ENCODE results near the gene TAPT1. TPM values are rescaled to one million over a fixed set of nuclear protein-coding genes. Genes with fewer than 3 reads are reported as not detected.

Gene TAPT1
- total and polyA plus RNA-seq, 2 donors (not counting 1 experiment from before 2014, with no cell fraction given), result 58.4 to 76.0 TPM

- Histone ChIP-seq H3K27me3 (replicated peaks in 1 of 4; ENCODE audit: control extremely low read depth in 1 of 4, control insufficient read depth in 3 of 4, insufficient read depth in 4 of 4, low read length in 3 of 4) (no peaks in the 10 kb centered on the region), H4K20me1 (ENCODE audit: control insufficient read depth, insufficient read depth, low read length, poor library complexity, severe bottlenecking) (peaks cover 39% of the 10 kb centered on the region), H3K9me3 (ENCODE audit: control extremely low read depth in 1 of 3, control insufficient read depth in 2 of 3, insufficient read depth in 1 of 3, low read length in 2 of 3) (no peaks in the 10 kb centered on the region), H2AFZ (ENCODE audit: insufficient read depth, low read depth, low read length, poor library complexity, severe bottlenecking) (no peak overlapping the region), H3K27ac (ENCODE audit: low read length in 2 of 2) (no peak overlapping the region), H3K36me3 (replicated peaks in 1 of 2; ENCODE audit: control extremely low read depth in 1 of 2, control insufficient read depth in 1 of 2, extremely low read depth in 1 of 2, insufficient read depth in 2 of 2, low read length in 1 of 2) (peaks cover 16 to 36% of the 10 kb centered on the region in 2 experiments), H3K79me2 (ENCODE audit: control insufficient read depth, insufficient read depth, low read length) (peaks cover 55% of the 10 kb centered on the region), H3K4me3 (ENCODE audit: control extremely low read depth in 1 of 5, extremely low read depth in 1 of 5, insufficient read depth in 1 of 5, low read depth in 2 of 5, low read length in 4 of 5) (no peak overlapping the region), H3K4me2 (replicated peaks; ENCODE audit: low read depth, low read length, poor library complexity, severe bottlenecking) (no peak overlapping the region), H3K4me1 (ENCODE audit: control insufficient read depth in 2 of 2, insufficient read depth in 2 of 2, low read length in 2 of 2) (peaks cover 19 to 28% of the 10 kb centered on the region in 2 donors), H3K9ac (ENCODE audit: low read length) (no peak overlapping the region)
- no peak overlapping the region for H3K4me3 Mint-ChIP-seq
- ATAC-seq (ENCODE audit: low read depth) (no peak), DNase-seq (no peak)
- H3K9me3 Mint-ChIP-seq (ENCODE audit: insufficient read depth), result no peaks in the 10 kb centered on the region
- ChIA-PET CTCF (interaction anchor here (1.2 kb wide), 1 partner anchor 16 kb away, joined by 3 read pairs; no protein-coding TSS in a partner anchor), POLR2A (no interaction called here)
- no CpG with 5 or more reads among the region's 2 CpGs for WGBS (ENCODE audit: insufficient coverage)
- H3K4me1 Mint-ChIP-seq, result peaks cover 47% of the 10 kb centered on the region
- H3K27me3 Mint-ChIP-seq, result no peaks in the 10 kb centered on the region
- intact Hi-C loops (cut with micrococcal nuclease), result no loop called here
- no peak overlapping the region for H3K27ac Mint-ChIP-seq
- no peak for TF ChIP-seq EZH2 (IDR thresholded peaks at IDR 0.05; ENCODE audit: borderline replicate concordance, insufficient read depth, low read depth, low read length, poor library complexity, severe bottlenecking)
- TF ChIP-seq, protein P1, sequence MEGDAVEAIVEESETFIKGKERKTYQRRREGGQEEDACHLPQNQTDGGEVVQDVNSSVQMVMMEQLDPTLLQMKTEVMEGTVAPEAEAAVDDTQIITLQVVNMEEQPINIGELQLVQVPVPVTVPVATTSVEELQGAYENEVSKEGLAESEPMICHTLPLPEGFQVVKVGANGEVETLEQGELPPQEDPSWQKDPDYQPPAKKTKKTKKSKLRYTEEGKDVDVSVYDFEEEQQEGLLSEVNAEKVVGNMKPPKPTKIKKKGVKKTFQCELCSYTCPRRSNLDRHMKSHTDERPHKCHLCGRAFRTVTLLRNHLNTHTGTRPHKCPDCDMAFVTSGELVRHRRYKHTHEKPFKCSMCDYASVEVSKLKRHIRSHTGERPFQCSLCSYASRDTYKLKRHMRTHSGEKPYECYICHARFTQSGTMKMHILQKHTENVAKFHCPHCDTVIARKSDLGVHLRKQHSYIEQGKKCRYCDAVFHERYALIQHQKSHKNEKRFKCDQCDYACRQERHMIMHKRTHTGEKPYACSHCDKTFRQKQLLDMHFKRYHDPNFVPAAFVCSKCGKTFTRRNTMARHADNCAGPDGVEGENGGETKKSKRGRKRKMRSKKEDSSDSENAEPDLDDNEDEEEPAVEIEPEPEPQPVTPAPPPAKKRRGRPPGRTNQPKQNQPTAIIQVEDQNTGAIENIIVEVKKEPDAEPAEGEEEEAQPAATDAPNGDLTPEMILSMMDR (IDR thresholded peaks at IDR 0.05), result no peak
These were observed 23.2 kb downstream of the TAPT1 start for GRCh38 chr4:16203083-16203482.

GRCh38 chr4:16202598-16202997, 23.7 kb downstream of the TAPT1 start:
- CTCF ChIA-PET, result interaction anchor here (1.2 to 4.9 kb wide), 2 partner anchors 17 to 62 kb away, joined by 3 to 44 read pairs; no protein-coding TSS in a partner anchor
- peaks cover 51% of the 10 kb centered on the region for H3K4me1 Mint-ChIP-seq

More at GRCh38 chr4:16202598-16202997, 23.7 kb downstream of the TAPT1 start:
- TF ChIP-seq, protein P1 (IDR thresholded peaks at IDR 0.05), result no peak
- H3K27ac Mint-ChIP-seq, result no peak overlapping the region
- H3K27me3 Mint-ChIP-seq, result no peaks in the 10 kb centered on the region
- Histone ChIP-seq H3K36me3 (replicated peaks in 1 of 2; ENCODE audit: control extremely low read depth in 1 of 2, control insufficient read depth in 1 of 2, extremely low read depth in 1 of 2, insufficient read depth in 2 of 2, low read length in 1 of 2) (peaks cover 16 to 36% of the 10 kb centered on the region in 2 experiments), H3K79me2 (ENCODE audit: control insufficient read depth, insufficient read depth, low read length) (peaks cover 56% of the 10 kb centered on the region), H3K4me1 (ENCODE audit: control insufficient read depth in 2 of 2, insufficient read depth in 2 of 2, low read length in 2 of 2) (peaks cover 19 to 31% of the 10 kb centered on the region in 2 donors), H4K20me1 (ENCODE audit: control insufficient read depth, insufficient read depth, low read length, poor library complexity, severe bottlenecking) (peaks cover 39% of the 10 kb centered on the region), H3K4me3 (ENCODE audit: control extremely low read depth in 1 of 5, extremely low read depth in 1 of 5, insufficient read depth in 1 of 5, low read depth in 2 of 5, low read length in 4 of 5) (no peak overlapping the region), H3K27ac (ENCODE audit: low read length in 2 of 2) (no peak overlapping the region), H3K4me2 (replicated peaks; ENCODE audit: low read depth, low read length, poor library complexity, severe bottlenecking) (no peak overlapping the region), H3K9me3 (ENCODE audit: control extremely low read depth in 1 of 3, control insufficient read depth in 2 of 3, insufficient read depth in 1 of 3, low read length in 2 of 3) (no peaks in the 10 kb centered on the region), H3K9ac (ENCODE audit: low read length) (no peak overlapping the region), H2AFZ (ENCODE audit: insufficient read depth, low read depth, low read length, poor library complexity, severe bottlenecking) (no peak overlapping the region), H3K27me3 (replicated peaks in 1 of 4; ENCODE audit: control extremely low read depth in 1 of 4, control insufficient read depth in 3 of 4, insufficient read depth in 4 of 4, low read length in 3 of 4) (no peaks in the 10 kb centered on the region)
- no peak for ATAC-seq (ENCODE audit: low read depth)
- no peak overlapping the region for H3K4me3 Mint-ChIP-seq
- POLR2A ChIA-PET, result interaction anchor here (1.2 kb wide), 1 partner anchor 60 kb away, joined by 3 read pairs; no protein-coding TSS in a partner anchor
- whole genome bisulfite sequencing (ENCODE audit: insufficient coverage), result no CpG with 5 or more reads among the region's 2 CpGs
- H3K9me3 Mint-ChIP-seq (ENCODE audit: insufficient read depth), result no peaks in the 10 kb centered on the region
- intact Hi-C loops (cut with micrococcal nuclease), result no loop called here
- DNase-seq, result no peak

All from B cell (primary cell).